H1 (cell line): ENCODE results near the gene FAM131A. TPM values are rescaled to one million over a fixed set of nuclear protein-coding genes. Genes with fewer than 3 reads are reported as not detected.

Source experiments
- CTCF ChIA-PET: fragments of 300-600 bp; sonication (Branson Sonifier 250); formaldehyde crosslinking; loops from one replicate; lab custom pipeline; 2021; ENCODE audit not compliant: partially characterized antibody; lab: Charles Lee
- POLR2A ChIA-PET: fragments of 300-600 bp; sonication (Branson Sonifier 250); formaldehyde crosslinking; loops from one replicate; lab custom pipeline; 2021; ENCODE audit warnings: inconsistent platforms; ENCODE audit not compliant: partially characterized antibody; lab: Charles Lee
- DNase-seq, 2 experiments: peaks; one replicate each; pipeline versions ENCODE4 v3.0.0 to v3.0.0-alpha.2; 2010 to 2022; ENCODE audit warnings: low spot score in 2 of 2, low read depth in 1 of 2, mixed read lengths in 1 of 2
- FAIRE-seq: peaks from 2 replicates; lab custom pipeline; 2011; peaks lifted over from hg19 to GRCh38; lab: Jason Lieb, UNC
- H2AFZ ChIP-seq: 2 replicates; pipeline ENCODE4 v1.8.1; 2012; ENCODE audit warnings: low read length, inconsistent platforms
- H2AK5ac ChIP-seq: 2 replicates; pipeline ENCODE4 v1.6.1; 2013; ENCODE audit warnings: low read depth, low read length
- H2BK120ac ChIP-seq: replicated peaks from 2 replicates; pipeline ENCODE3; 2013; ENCODE audit warnings: low read depth, low read length, inconsistent platforms
- H2BK12ac ChIP-seq: 2 replicates; pipeline ENCODE4 v1.6.1; 2013; ENCODE audit warnings: low read depth, low read length
- H2BK15ac ChIP-seq: 2 replicates; pipeline ENCODE4 v1.6.1; 2013; ENCODE audit warnings: low read length
- H2BK20ac ChIP-seq: 2 replicates; pipeline ENCODE4 v1.6.1; 2013; ENCODE audit warnings: low read length
- H2BK5ac ChIP-seq: 2 replicates; pipeline ENCODE4 v1.6.1; 2013; ENCODE audit warnings: low read depth, low read length
- H3K14ac ChIP-seq: 2 replicates; pipeline ENCODE4 v1.6.1; 2013; ENCODE audit warnings: inconsistent platforms; ENCODE audit not compliant: insufficient read length
- H3K18ac ChIP-seq: 2 replicates; pipeline ENCODE4 v1.6.1; 2013; ENCODE audit warnings: low read length; ENCODE audit errors: extremely low read depth
- H3K23ac ChIP-seq: 2 replicates; pipeline ENCODE4 v1.6.1; 2013; ENCODE audit warnings: inconsistent platforms; ENCODE audit not compliant: insufficient read length
- H3K23me2 ChIP-seq: 2 replicates; pipeline ENCODE4 v1.6.1; 2013; ENCODE audit warnings: low read depth, low read length
- H3K27ac ChIP-seq: 2 replicates; pipeline ENCODE4 v1.6.1; 2011; ENCODE audit warnings: low read depth, low read length, inconsistent platforms
- H3K27me3 ChIP-seq, 4 experiments: replicated peaks in 1 of 4; 1 replicate in 1 of 4; 2 replicates in 3 of 4; pipeline versions ENCODE4 v1.6.1 to v1.8.1; 2011 to 2013; ENCODE audit warnings: low read length in 3 of 4, mild to moderate bottlenecking in 3 of 4, inconsistent platforms in 2 of 4, mixed read lengths in 2 of 4, moderate library complexity in 1 of 4; ENCODE audit not compliant: control insufficient read depth in 3 of 4, insufficient read depth in 3 of 4; ENCODE audit errors: extremely low read depth in 1 of 4
- H3K36me3 ChIP-seq, 4 experiments: 2 replicates each; pipeline versions ENCODE4 v1.6.1 to v1.8.1; 2011 to 2013; ENCODE audit warnings: mild to moderate bottlenecking in 4 of 4, low read length in 3 of 4, moderate library complexity in 2 of 4, control low read depth in 1 of 4, inconsistent platforms in 1 of 4; ENCODE audit not compliant: insufficient read depth in 4 of 4, control insufficient read depth in 2 of 4
- H3K4ac ChIP-seq: replicated peaks from 2 replicates; pipeline ENCODE3; 2013; ENCODE audit warnings: low read length, low read depth, mixed read lengths, inconsistent platforms; ENCODE audit not compliant: insufficient read length
- H3K4me1 ChIP-seq, 4 experiments: replicated peaks in 1 of 4; 1 replicate in 1 of 4; 2 replicates in 3 of 4; pipeline versions ENCODE4 v1.6.1 to v1.8.1; 2011 to 2013; ENCODE audit warnings: low read length in 3 of 4, inconsistent platforms in 2 of 4, mixed read lengths in 1 of 4; ENCODE audit not compliant: insufficient read depth in 4 of 4, control insufficient read depth in 3 of 4
- H3K4me2 ChIP-seq, 2 experiments: 2 replicates each; pipeline versions ENCODE4 v1.6.1 to v1.8.1; 2011 to 2013; ENCODE audit warnings: low read depth in 2 of 2, low read length in 2 of 2, control low read depth in 1 of 2, inconsistent platforms in 1 of 2, mild to moderate bottlenecking in 1 of 2; ENCODE audit not compliant: insufficient read depth in 1 of 2
- H3K4me3 ChIP-seq, 4 experiments: fragments of 200-600, 300-600 bp in 1 of 4; sonication (generic), shearing (Covaris generic), sonication (Bioruptor Twin) in 1 of 4; 2 replicates each; pipeline versions ENCODE4 v1.5.1 to v1.8.1; 2011 to 2016; ENCODE audit warnings: low read length in 4 of 4, low read depth in 3 of 4, control low read depth in 2 of 4, inconsistent platforms in 2 of 4, mild to moderate bottlenecking in 2 of 4, mixed read lengths in 1 of 4, moderate library complexity in 1 of 4; ENCODE audit not compliant: insufficient read depth in 2 of 4; ENCODE audit errors: extremely low read depth in 1 of 4
- H3K56ac ChIP-seq: replicated peaks from 2 replicates; pipeline ENCODE3; 2013; ENCODE audit warnings: low read depth, mild to moderate bottlenecking, mixed read lengths, low read length, inconsistent platforms; ENCODE audit not compliant: insufficient read length
- H3K79me1 ChIP-seq: 2 replicates; pipeline ENCODE4 v1.6.1; 2013; ENCODE audit warnings: low read depth, low read length, control low read depth
- H3K79me2 ChIP-seq, 2 experiments: 2 replicates each; pipeline versions ENCODE4 v1.6.1 to v1.8.1; 2012 to 2013; ENCODE audit warnings: low read length in 2 of 2, mild to moderate bottlenecking in 2 of 2, inconsistent platforms in 1 of 2; ENCODE audit not compliant: insufficient read depth in 2 of 2, control insufficient read depth in 1 of 2
- H3K9ac ChIP-seq, 4 experiments: replicated peaks in 1 of 4; 1 replicate in 1 of 4; 2 replicates in 3 of 4; pipeline versions ENCODE4 v1.6.1 to v1.8.1; 2011 to 2013; ENCODE audit warnings: low read depth in 3 of 4, low read length in 3 of 4, control low read depth in 2 of 4, mild to moderate bottlenecking in 2 of 4, moderate library complexity in 2 of 4, inconsistent platforms in 1 of 4; ENCODE audit errors: extremely low read depth in 1 of 4
- H3K9me3 ChIP-seq, 2 experiments: 2 replicates each; pipeline versions ENCODE4 v1.6.1 to v1.8.1; 2012 to 2013; ENCODE audit warnings: mild to moderate bottlenecking in 2 of 2, moderate library complexity in 2 of 2, control low read depth in 1 of 2, inconsistent platforms in 1 of 2, low read depth in 1 of 2, low read length in 1 of 2, mixed read lengths in 1 of 2; ENCODE audit not compliant: insufficient read depth in 2 of 2
- H4K20me1 ChIP-seq, 2 experiments: replicated peaks in 1 of 2; 2 replicates each; pipeline versions ENCODE3 to v1.8.1; 2011 to 2013; ENCODE audit warnings: inconsistent platforms in 2 of 2, low read length in 2 of 2, mild to moderate bottlenecking in 1 of 2; ENCODE audit not compliant: insufficient read depth in 2 of 2, control insufficient read depth in 1 of 2
- H4K5ac ChIP-seq: 2 replicates; pipeline ENCODE4 v1.6.1; 2013; ENCODE audit warnings: low read length, low read depth, mixed read lengths, inconsistent platforms; ENCODE audit not compliant: insufficient read length
- H4K8ac ChIP-seq: 2 replicates; pipeline ENCODE4 v1.8.0; 2013; ENCODE audit warnings: mild to moderate bottlenecking, moderate library complexity, low read length, inconsistent platforms; ENCODE audit not compliant: insufficient read depth; ENCODE audit errors: extremely low read depth
- H4K91ac ChIP-seq: replicated peaks from 2 replicates; pipeline ENCODE3; 2013; ENCODE audit warnings: low read length, mixed read lengths, inconsistent platforms; ENCODE audit not compliant: insufficient read length
- ASH2L ChIP-seq: fragments of 200-600, 300-600 bp; sonication (generic); IDR thresholded peaks from one replicate; pipeline ENCODE4 v1.7.1; 2017; ENCODE audit warnings: low read length
- CTBP2 ChIP-seq: IDR thresholded peaks from 2 replicates; pipeline ENCODE4 v1.7.0; 2011; ENCODE audit warnings: borderline replicate concordance, mild to moderate bottlenecking, moderate library complexity, mixed read lengths, low read length; ENCODE audit not compliant: insufficient read depth, insufficient read length
- KDM4A ChIP-seq: IDR thresholded peaks from one replicate; pipeline ENCODE4 v1.7.1; 2012; ENCODE audit warnings: low read depth, mild to moderate bottlenecking, moderate library complexity, low read length, inconsistent platforms; ENCODE audit not compliant: severe bottlenecking
- RBBP5 ChIP-seq: IDR thresholded peaks from 2 replicates; pipeline ENCODE4 v1.7.1; 2012; ENCODE audit warnings: low read depth, mild to moderate bottlenecking, inconsistent platforms, low read length, moderate library complexity, borderline replicate concordance
- RFX5 ChIP-seq: IDR thresholded peaks from 2 replicates; pipeline ENCODE4 v1.6.1; 2011; ENCODE audit warnings: low read depth, low read length, improper control_type of control experiment, borderline replicate concordance
- SIRT6 ChIP-seq: IDR thresholded peaks from one replicate; pipeline ENCODE4 v1.7.1; 2012; ENCODE audit warnings: low read length, inconsistent platforms
- SP2 ChIP-seq: IDR thresholded peaks from 2 replicates; pipeline ENCODE4 v1.6.1; 2012; ENCODE audit warnings: mild to moderate bottlenecking, low read length, inconsistent platforms
- TBP ChIP-seq: IDR thresholded peaks from 2 replicates; pipeline ENCODE4 v1.6.1; 2011; ENCODE audit warnings: low read depth, low read length, improper control_type of control experiment
- TEAD4 ChIP-seq: IDR thresholded peaks from 2 replicates; pipeline ENCODE4 v1.6.1; 2012; ENCODE audit warnings: low read depth, low read length, inconsistent platforms, mixed read lengths
- ZNF274 ChIP-seq: IDR thresholded peaks from 2 replicates; pipeline ENCODE4 v1.7.0; 2012; ENCODE audit warnings: low read length, borderline replicate concordance; ENCODE audit errors: extremely low read depth
- WGBS, 2 experiments: shearing (Covaris generic) in 1 of 2; methylation state at CpG; one replicate each; pipeline versions ENCODE4 v1.1.6 to v1.1.7; 2013 to 2015; ENCODE audit warnings: low lambda C conversion rate in 2 of 2, mixed read lengths in 2 of 2, inconsistent platforms in 1 of 2, low coverage in 1 of 2, missing lambda C conversion rate in 1 of 2; ENCODE audit not compliant: insufficient replicate concordance in 2 of 2, insufficient coverage in 1 of 2, insufficient read length in 1 of 2; ENCODE audit errors: extremely low coverage in 1 of 2, missing lambda C conversion rate in 1 of 2; 5-methylcytosine and 5-hydroxymethylcytosine counted together
- polyA plus RNA-seq, 7 experiments: library from polyadenylated mRNA; depleted of rRNA in 3 of 7; stranded (reverse) in 5 of 7; unstranded in 2 of 7; fragments of >200 nt in 5 of 7; fragments of 200-250 nt in 2 of 7; gene quantifications; 1 replicate in 5 of 7; 2 replicates in 1 of 7; 4 replicates in 1 of 7; pipeline versions ENCODE4 v1.2.1 to v1.2.3, GENCODE V29; 2011 to 2013; ENCODE audit warnings: missing spikeins in 2 of 7, mixed read lengths in 2 of 7
- total RNA-seq: library from RNA; stranded (reverse); fragmentation: NEBNext Ultra II Directional; extraction: Animal tissue kit (Norgen Biotek cat#: 25700); gene quantifications from 2 replicates; pipeline ENCODE4 v1.2.1, GENCODE V29; 2021
- TF ChIP-seq, protein P1 (sequence below): IDR thresholded peaks from 2 replicates; pipeline ENCODE4 v1.6.1; 2012; ENCODE audit warnings: inconsistent platforms

FAM131A gene
- total and polyA plus RNA-seq, 2 of the 8 experiments (the other 6 are each of a cell fraction or from before 2014, with no cell fraction given), result 16.0 to 21.9 TPM

DNA sequence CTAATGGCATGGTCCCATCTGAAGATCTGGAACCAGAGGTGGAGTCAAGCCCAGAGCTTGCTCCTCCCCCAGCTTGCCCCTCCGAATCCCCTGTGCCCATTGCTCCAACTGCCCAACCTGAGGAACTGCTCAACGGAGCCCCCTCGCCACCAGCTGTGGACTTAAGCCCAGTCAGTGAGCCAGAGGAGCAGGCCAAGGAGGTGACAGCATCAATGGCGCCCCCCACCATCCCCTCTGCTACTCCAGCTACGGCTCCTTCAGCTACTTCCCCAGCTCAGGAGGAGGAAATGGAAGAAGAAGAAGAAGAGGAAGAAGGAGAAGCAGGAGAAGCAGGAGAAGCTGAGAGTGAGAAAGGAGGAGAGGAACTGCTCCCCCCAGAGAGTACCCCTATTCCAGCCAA is 15.7 kb upstream of the FAM131A start:
- H2BK12ac ChIP-seq, result no peak overlapping the region
- no peak overlapping the region for H3K4me2 ChIP-seq
- no peak overlapping the region for H2BK5ac ChIP-seq
- H3K27ac ChIP-seq, result no peak overlapping the region
- no peak for TF ChIP-seq KDM4A
- TF ChIP-seq ZNF274, result no peak
- TF ChIP-seq TEAD4, result no peak
- TF ChIP-seq RFX5, result no peak
- TF ChIP-seq SP2, result no peak
- TF ChIP-seq, protein P1, sequence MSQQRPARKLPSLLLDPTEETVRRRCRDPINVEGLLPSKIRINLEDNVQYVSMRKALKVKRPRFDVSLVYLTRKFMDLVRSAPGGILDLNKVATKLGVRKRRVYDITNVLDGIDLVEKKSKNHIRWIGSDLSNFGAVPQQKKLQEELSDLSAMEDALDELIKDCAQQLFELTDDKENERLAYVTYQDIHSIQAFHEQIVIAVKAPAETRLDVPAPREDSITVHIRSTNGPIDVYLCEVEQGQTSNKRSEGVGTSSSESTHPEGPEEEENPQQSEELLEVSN, result no peak
- no peak for TF ChIP-seq CTBP2
- TF ChIP-seq TBP, result no peak
- no peak for TF ChIP-seq ASH2L
- no peak for TF ChIP-seq SIRT6
- no peak for TF ChIP-seq RBBP5
- no peak for DNase-seq
- no peak overlapping the region for H4K91ac ChIP-seq
- no peak overlapping the region for H3K4ac ChIP-seq
- no peak overlapping the region for H2BK15ac ChIP-seq
- H3K9ac ChIP-seq, result no peak overlapping the region
- H2BK120ac ChIP-seq, result no peak overlapping the region
- H2BK20ac ChIP-seq, result no peak overlapping the region
- H2AK5ac ChIP-seq, result no peak overlapping the region
- H3K27me3 ChIP-seq, result no peaks in the 10 kb centered on the region
- FAIRE-seq, result no peak
- no peak overlapping the region for H3K18ac ChIP-seq
- no peak overlapping the region for H3K14ac ChIP-seq
- peaks cover 65 to 93% (median 83%) of the 10 kb centered on the region in 4 experiments for H3K36me3 ChIP-seq
- POLR2A ChIA-PET, result interaction anchor here (1.4 to 2.8 kb wide), 8 partner anchors 9 to 26 kb away, joined by 3 to 13 read pairs (median 5); partner anchors contain the start of gene FAM131A
- no peak overlapping the region for H4K8ac ChIP-seq
- no peaks in the 10 kb centered on the region for H3K9me3 ChIP-seq
- no peak overlapping the region for H3K56ac ChIP-seq
- CTCF ChIA-PET, result interaction anchor here (0.7 to 0.9 kb wide), 2 partner anchors 16 to 19 kb away, joined by 3 read pairs; no protein-coding TSS in a partner anchor
- peaks cover 11% of the 10 kb centered on the region for H3K79me1 ChIP-seq
- H3K23ac ChIP-seq, result no peak overlapping the region
- H4K5ac ChIP-seq, result no peak overlapping the region
- no peak overlapping the region for H2AFZ ChIP-seq
- H3K79me2 ChIP-seq, result peaks cover 17 to 45% of the 10 kb centered on the region in 2 experiments
- H3K23me2 ChIP-seq, result no peaks in the 10 kb centered on the region
- no peak overlapping the region for H3K4me3 ChIP-seq
- 98% methylated on average over 5 of the region's 5 CpGs; no CpG with 5 or more reads in 1 of the 2 experiments for WGBS, 2 experiments
- H4K20me1 ChIP-seq, result peaks cover 29 to 40% of the 10 kb centered on the region in 2 experiments
- H3K4me1 ChIP-seq, result peaks cover 0 to 2% (median under 1%) of the 10 kb centered on the region in 4 experiments; a peak in 6 of 7 replicates
